ENCODE data around the gene DUSP6.

DUSP6 gene

GRCh38 chr12:89352492-89353187 is at the start of gene DUSP6:
Gene DUSP6, minus strand, starts transcription at chr12:89352501. Its CDS starts 462 bp downstream, at chr12:89352039.
- FAIRE-seq (no peak), DNase-seq (ENCODE audit: low spot score) (no peak)

DNA sequence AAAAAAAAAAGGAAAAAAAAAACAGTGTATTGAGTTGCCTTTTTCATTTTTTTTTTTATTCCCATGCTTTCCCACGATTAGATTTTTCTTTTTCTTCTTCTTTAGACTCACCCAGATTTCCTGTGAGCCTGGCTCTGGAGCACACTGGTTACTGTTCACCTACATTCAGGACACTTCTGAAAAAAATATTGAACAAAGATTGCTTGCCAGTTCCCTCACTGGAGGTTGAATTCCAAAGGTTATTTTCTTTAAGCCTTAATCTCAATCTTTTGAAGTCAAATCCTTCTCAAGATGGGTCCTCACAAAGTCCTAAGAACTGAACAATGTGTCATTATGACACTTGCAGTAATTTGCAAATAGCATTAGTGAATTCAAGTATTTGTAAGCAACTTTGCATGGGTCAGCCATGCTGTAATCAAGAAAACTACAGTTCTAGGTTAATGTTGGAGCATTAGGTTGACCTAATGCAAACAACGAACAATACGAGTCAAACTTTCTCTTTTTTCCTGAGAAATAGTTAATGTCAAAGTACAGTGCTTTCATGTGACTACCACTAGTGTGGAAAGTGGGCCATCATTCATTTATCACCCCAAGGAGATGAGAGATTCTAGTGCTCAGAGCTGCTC is 49.2 kb upstream of the DUSP6 start:
- FAIRE-seq, result no peak

GRCh38 chr12:89400415-89400814 is 48.1 kb upstream of the DUSP6 start:
- DNase-seq (ENCODE audit: low spot score) (no peak), FAIRE-seq (no peak)

More for the DNA sequence above, 49.2 kb upstream of the DUSP6 start:
- DNase-seq (ENCODE audit: low spot score), result no peak

GRCh38 chr12:89395712-89396111 is 43.4 kb upstream of the DUSP6 start:
- FAIRE-seq, result no peak
- no peak for DNase-seq (ENCODE audit: low spot score)

DNA sequence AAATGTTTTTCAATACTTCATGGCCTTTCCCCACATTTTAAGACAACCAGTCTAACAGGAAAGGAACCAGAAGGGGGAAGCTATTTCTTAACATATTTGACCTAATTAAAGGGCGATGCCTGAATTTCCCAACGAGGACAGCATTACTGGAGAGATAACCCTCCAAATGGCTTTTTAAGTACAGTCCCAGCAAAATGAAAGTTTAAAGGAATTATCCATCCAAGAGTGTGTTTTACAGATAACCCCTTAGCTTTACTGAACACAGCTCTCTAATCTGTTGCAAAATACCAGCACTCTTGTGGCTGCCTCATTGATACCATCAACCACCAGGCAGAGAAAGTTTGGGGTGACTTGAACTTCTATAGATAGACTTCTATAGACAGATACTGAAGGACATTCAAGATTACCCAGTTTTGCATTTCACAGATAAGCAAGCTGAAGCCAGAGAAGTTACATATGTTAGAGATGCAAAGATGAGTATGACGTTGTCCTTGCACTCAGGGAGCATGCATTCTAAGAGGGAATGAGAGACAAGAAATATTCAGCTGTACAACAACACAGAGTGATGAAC is 41.3 kb upstream of the DUSP6 start:
- no peak for FAIRE-seq
- DNase-seq (ENCODE audit: low spot score), result no peak

DNA sequence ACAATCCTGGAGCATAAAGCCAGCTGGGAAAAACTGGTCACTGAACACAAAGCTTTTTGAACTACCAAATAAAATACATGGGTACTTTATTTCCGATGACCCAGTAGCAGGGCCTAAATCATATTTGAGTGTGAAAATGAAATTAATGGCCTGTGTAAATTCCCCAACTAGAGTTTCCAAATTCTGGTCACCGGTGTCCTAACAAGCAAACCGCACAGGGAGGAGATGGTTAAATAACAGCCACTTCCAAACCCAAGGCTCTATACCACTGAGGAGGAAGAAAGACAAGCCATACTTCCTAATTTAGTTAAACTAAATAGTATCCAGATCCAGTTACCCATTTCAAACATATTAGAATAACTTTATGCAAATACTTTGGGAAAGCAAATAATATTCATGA is 40.1 kb upstream of the DUSP6 start:
- DNase-seq (ENCODE audit: low spot score) (no peak), FAIRE-seq (no peak)

DNA sequence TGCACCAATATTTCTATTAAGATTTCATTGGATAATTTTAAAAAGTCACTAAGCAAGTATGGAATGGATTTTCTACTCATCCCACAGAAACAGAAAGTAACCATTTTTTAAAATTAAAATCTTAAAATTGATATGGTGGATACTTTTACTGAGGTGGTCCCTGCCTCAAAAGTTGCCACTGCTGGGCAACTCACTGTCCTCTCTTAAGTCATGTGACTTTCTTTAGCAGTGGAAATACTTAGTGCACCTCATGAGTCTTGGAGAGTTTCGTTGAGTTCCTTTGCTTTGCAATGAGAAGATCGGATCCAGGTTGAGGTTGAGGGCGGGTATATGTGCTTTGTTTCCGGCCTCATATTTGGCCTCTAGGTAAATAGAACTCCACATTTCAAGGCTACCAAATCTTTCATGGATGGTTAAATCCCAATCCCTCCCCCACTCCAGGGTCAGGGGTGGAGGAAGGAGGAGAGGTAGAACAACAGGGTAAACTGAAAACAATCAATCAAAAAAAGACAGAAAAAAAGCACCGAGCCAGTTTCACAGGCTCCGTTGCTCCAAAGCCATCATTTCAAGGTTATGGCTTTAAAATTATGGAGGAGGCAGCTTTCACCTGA is 39.5 kb upstream of the DUSP6 start:
- FAIRE-seq, result no peak
- no peak for DNase-seq (ENCODE audit: low spot score)

GRCh38 chr12:89390802-89391673 is 38.7 kb upstream of the DUSP6 start:
- DNase-seq (ENCODE audit: low spot score) (no peak), FAIRE-seq (no peak)

DNA sequence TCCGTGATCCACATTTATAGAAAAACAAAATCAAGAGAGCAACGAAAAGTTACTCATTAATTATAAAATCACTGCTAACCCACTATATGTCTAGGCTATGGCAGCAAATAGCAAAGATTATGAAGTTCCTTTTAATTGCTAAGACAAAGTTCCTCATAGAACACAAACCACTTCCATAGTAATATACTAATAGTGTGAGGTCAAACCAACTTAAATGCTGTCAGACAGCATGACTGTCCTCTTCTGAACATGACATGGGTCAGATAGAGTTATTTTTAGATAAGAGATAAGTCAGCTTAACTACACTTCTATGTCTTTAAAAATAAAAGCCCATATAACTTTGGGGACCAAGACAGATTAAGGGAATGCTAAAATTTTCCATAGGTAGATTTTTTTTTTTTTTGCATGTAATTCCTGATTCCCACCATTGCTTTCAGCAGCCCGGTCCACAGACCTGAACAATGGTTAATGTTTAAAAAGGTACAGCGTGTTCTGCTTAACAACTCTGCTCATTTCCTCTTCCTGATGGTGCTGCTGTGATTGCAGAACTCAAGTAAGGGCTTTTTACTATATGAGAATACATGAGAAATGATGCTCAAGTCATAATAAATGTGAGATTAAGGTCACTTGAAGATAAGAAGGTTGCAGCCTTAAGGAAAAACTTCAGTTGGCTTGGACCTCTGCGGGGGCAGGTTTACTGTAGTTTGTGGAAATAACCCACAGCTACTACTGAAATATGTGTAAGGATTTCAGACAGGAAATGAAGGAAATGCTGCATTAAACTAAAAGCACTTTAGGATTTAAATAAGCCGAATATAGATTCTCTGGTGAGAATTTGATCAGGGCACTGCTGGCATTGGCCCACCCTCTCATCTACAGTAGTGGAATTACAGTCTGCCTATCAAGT is 37.7 kb upstream of the DUSP6 start:
- FAIRE-seq, result no peak
- DNase-seq (ENCODE audit: low spot score), result no peak

DNA sequence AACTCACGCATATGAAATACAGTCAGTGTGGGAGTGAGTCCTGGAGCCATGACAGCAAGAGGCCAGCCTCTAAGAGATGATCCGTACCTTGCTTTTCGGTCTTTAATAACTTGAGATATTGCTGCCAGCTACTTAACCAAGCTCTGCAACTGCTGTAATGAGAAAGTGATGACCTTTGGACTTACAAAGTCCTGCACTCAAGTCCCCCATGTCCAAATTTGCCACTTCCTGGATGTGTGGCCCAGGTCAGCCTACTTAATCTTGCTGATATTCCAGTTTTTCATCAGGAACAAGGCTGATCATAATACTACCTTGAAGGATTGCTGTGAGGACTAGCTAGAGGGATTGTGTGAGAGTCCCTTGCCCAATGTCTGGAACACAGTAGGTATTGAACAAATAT is 33.8 kb upstream of the DUSP6 start:
- no peak for DNase-seq (ENCODE audit: low spot score)
- FAIRE-seq, result no peak

DNA sequence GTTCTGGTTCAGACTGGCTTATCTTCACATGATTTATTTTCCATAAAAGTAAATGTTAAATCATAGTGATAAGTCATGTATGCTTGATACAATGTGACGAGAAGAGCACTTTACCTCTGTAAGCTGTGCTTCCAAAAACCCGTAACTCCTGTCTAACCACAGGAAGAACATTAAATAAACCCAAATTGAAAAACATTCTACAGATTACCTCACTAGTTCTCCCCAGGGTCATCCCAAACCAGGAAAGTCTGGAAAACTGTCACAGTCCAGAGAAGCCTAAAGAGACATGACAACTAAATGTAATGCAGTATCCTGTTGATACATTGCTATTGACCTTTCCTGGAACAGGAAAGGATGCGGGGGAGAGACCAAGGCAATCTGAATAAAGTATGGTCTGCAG is 32.5 kb upstream of the DUSP6 start:
- no peak for FAIRE-seq
- DNase-seq (ENCODE audit: low spot score), result no peak

- no peak for FAIRE-seq
- no peak for DNase-seq (ENCODE audit: low spot score)
Measured at GRCh38 chr12:89384050-89384758, 31.9 kb upstream of the DUSP6 start.

DNA sequence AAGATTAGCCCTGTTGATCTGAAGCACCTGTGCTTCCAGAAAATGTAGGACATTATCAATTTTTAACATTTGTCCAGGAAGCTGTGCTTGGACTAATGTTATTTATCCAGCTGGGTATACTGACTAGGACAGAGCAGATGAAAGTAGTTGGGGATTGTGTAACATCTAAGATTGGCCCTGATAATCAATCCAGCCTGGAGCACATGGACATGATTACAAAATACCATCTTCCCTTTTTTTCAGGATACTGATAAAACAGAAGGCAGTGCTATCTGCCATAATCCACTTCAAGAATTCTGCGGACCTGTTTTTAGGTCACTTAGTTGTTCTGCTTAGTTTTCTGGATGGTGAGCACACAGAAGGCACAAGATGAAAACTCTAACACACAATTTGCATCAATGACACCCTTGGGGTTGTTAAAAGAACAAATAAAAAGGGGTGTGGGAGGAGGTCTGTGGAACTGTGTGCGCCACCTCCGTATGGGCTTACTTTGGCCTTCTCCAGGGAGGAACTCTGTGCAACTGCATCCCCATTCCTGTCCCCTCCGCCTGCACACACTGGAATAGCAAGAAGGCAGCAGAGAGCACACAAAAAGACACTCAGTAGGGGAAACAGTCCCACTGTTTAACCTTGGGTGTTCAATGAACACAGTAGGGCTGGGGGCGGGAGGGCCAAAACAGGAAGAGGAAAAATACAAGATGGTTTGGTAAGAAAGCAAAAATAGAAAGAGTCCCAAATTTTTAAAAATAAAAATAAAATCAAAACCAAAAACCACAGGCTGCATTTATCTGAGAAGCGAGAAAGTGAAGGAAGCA is 31.1 kb upstream of the DUSP6 start:
- DNase-seq (ENCODE audit: low spot score) (no peak), FAIRE-seq (no peak)

DNA sequence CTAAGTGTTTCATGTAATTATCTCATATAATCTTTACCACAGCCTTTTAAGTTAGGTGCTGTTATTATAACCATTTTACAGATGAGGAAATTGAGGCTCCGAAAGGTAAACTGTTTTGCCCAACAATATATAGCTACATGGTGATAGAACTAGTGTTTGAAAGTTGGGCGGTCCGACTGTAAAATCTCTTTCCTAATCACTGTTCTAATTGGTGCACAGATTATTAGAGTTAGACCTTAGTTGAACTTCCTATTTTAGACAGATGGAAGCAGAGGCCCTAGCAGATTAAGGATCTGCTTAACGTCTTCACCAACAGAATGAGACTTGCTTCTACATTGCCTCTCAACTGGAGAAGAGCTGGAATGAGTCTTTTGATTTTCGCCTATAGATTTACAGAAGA is 30.0 kb upstream of the DUSP6 start:
- FAIRE-seq (no peak), DNase-seq (ENCODE audit: low spot score) (no peak)

DNA sequence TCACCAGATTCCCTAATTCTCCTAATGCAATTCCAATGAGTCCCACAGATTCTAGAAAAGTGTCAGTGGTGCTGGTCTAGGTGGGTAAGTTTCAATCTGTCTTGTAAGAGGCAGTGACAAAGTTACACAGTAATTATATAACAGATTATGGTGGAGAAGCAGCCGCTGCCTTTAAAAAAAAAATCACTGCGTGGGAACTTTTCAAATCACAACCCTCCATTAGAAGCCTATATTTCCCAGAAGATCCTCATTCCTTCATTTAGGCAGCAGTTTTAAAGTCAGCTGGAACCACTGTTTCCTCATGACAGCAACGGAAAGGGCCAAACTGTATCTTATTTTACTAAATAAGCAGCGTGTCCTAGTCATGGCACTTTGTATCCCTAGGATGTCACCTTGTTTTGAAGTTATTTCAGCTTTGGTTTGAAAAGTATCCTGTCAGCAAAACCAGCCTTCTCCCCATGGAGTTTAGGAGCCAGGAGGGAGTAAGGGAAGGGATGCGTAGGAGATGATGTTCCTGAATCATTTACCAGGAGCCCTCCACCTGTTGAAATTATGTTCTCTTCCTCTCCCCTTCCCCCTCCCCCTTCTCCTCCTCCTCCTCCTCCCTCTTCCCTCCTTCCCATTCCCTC is 27.7 kb upstream of the DUSP6 start:
- no peak for FAIRE-seq

GRCh38 chr12:89379148-89379838 is 27.0 kb upstream of the DUSP6 start:
- DNase-seq (ENCODE audit: low spot score), result no peak
- no peak for FAIRE-seq

More for the DNA sequence above, 27.7 kb upstream of the DUSP6 start:
- DNase-seq (ENCODE audit: low spot score), result no peak

- no peak for FAIRE-seq
- no peak for DNase-seq (ENCODE audit: low spot score)
Measured at GRCh38 chr12:89376844-89377243, 24.5 kb upstream of the DUSP6 start.

- DNase-seq (ENCODE audit: low spot score), result no peak
- FAIRE-seq, result no peak
Measured at GRCh38 chr12:89376202-89376529, 23.9 kb upstream of the DUSP6 start.
